ENCODE measurements around the gene RBP3.

Gene RBP3

GRCh38 chr10:47337310-47337709 is 10.9 kb upstream of the RBP3 start:
- no peak for DNase-seq

GRCh38 chr10:47339186-47339735 is 8.9 kb upstream of the RBP3 start:
- no peak for DNase-seq

GRCh38 chr10:47339759-47340607 is 8.2 kb upstream of the RBP3 start:
- DNase-seq, result no peak

GRCh38 chr10:47340608-47341170 is 7.5 kb upstream of the RBP3 start:
- no peak for DNase-seq

GRCh38 chr10:47344996-47345870 is 2.9 kb upstream of the RBP3 start:
- DNase-seq, result no peak

GRCh38 chr10:47346581-47347302 is 1.4 kb upstream of the RBP3 start:
- peak; percentile 75 for DNase-seq

GRCh38 chr10:47347303-47347675 is 874 bp upstream of the RBP3 start:
- DNase-seq, result no peak

- no peak for DNase-seq
Measured at GRCh38 chr10:47348661-47349470, 703 bp downstream of the RBP3 start.

GRCh38 chr10:47349516-47349915 is 1.4 kb downstream of the RBP3 start:
- no peak for DNase-seq

- DNase-seq, result no peak
Measured at GRCh38 chr10:47349941-47350371, 1.8 kb downstream of the RBP3 start.

GRCh38 chr10:47350671-47351640 is 2.8 kb downstream of the RBP3 start:
- DNase-seq, result no peak

GRCh38 chr10:47351899-47352815 is 4.0 kb downstream of the RBP3 start:
- no peak for DNase-seq

- no peak for DNase-seq
Measured at GRCh38 chr10:47353351-47353750, 5.2 kb downstream of the RBP3 start.

- no peak for DNase-seq
Measured at GRCh38 chr10:47354165-47354564, 6.0 kb downstream of the RBP3 start.

- no peak for DNase-seq
Measured at GRCh38 chr10:47354900-47355299, 6.7 kb downstream of the RBP3 start.

- no peak for DNase-seq
Measured at GRCh38 chr10:47356708-47357107, 8.5 kb downstream of the RBP3 start.

- DNase-seq, result no peak
Measured at GRCh38 chr10:47357131-47357582, 9.0 kb downstream of the RBP3 start.

GRCh38 chr10:47357911-47358310 is 9.7 kb downstream of the RBP3 start:
- no peak for DNase-seq

- DNase-seq, result no peak
Measured at GRCh38 chr10:47358457-47358856, 10.3 kb downstream of the RBP3 start.
